ENCODE measurements around the gene HSD17B12.

The HSD17B12 gene

GRCh38 chr11:43812471-43812870 lies 131.9 kb downstream of the HSD17B12 start:
- no peak for DNase-seq

DNA sequence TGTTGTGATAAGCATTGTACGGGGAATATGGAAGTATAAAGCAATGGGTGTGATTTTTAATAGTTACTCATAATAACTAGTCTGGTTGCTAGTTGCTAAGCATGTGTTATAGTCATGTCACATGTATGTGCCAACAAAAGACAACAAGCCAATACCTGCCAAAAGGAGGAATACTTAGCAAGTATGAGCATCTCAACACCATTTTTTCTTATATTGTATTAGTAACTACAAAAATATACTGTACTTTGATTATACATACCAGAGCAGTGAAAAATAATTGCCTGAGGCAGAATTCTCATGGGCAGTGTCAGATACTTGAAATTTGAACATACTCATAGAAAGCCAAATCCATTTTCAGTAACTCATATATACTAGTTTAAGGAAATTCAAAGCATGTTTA lies 137.7 kb downstream of the HSD17B12 start:
- DNase-seq = no peak

GRCh38 chr11:43819926-43820325 lies 139.4 kb downstream of the HSD17B12 start:
- no peak for DNase-seq

GRCh38 chr11:43823316-43823715 lies 142.8 kb downstream of the HSD17B12 start:
- DNase-seq = no peak

DNA sequence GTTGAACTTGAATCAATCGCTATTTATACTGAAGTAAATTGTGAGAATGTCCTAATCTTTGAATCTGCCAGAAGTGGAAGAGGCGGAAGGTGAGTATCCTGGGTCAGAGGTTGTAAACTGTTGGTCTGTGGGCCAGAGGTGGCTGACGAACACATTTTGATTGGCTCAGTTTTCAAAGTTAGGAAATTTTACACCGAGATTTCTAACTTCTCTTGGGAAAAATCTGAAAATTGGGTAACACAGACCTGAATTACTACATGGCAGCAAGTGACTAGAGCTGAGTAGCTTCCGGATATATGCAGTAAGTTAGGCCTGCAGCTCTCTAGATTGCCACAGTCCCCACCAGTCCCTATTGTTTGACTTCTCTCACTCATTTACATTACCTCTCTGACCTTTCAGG lies 143.3 kb downstream of the HSD17B12 start:
- no peak for DNase-seq

GRCh38 chr11:43825217-43825816 lies 144.8 kb downstream of the HSD17B12 start:
- peak; percentile 5 for DNase-seq

- DNase-seq = peak; percentile 10
Observed at GRCh38 chr11:43830928-43831440, 150.4 kb downstream of the HSD17B12 start.

DNA sequence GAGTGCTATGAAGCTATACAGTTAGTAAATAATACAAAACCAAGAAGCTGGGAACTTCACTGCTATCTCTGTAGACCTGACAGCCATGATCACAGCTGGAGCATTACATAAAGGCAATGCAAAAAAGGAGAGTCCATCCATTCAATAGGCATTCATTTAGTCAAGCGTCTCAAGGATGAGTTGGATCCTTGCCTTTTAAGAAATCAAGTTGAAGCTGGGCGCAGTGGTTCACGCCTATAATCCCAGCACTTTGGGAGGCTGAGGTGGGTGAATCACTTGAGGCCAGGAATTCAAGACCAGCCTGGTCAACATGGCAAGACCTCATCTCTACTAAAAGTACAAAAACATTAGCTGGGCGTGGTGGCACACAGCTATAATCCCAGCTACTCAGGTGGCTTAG lies 152.0 kb downstream of the HSD17B12 start:
- no peak for DNase-seq

DNA sequence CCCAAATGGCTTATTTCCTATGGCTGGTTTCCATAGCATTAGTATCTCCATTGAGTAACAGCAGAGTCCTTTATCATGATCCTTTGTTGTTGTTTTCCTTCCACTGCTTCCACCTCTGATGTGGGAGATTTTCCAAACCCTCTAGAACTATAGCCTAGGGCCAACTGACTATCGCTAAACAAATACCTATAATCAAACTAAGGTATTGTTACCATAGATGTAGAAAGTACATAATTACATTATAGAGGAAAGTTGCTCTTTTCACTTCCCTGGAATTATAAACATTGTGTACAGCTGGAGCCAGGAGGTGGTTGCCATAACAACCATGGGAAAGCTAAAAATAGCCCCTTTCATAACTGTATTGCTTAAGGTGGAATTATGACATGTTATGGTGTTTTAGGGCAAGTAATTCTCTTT lies 153.1 kb downstream of the HSD17B12 start:
- DNase-seq = no peak

- DNase-seq = no peak
Observed at GRCh38 chr11:43834286-43834685, 153.7 kb downstream of the HSD17B12 start.

DNA sequence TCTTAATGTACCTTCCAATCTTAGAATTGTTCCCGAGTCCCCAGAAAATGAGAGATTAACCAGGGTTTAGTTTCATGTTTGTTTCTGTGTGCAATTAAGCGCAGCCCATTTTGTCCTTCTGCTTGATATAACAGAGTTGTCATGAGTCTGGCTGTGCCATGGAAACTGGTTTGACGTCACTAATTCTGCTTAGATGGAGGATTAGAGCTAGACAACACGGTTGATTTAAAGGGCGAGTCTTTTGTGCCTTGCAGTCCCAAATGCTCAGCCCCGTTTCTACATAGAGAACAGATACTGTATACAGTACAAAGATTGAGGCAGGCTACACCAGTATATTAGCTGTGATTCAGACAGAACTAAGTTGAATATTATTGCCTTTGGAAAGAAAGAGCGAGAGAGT lies 154.6 kb downstream of the HSD17B12 start:
- DNase-seq = no peak

DNA sequence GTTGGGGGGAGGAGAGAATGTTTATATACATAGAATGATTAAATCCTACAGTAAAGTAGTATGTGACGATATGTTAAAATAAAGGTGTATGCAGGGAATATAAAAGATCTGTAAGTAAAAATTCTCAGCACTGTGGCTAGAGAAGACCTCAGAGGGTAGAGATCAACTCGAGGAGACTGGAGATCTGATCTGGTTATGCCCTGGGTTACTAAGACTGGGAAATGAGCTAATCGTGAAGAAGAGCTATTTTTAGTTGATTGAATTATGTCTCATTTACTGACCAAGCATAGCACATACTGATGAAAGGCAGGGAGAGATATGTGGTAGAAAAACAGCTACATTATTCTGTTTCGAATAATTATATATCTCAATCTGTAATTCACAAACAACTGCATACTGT lies 157.3 kb downstream of the HSD17B12 start:
- no peak for DNase-seq

- DNase-seq = no peak
Observed at GRCh38 chr11:43842021-43842420, 161.5 kb downstream of the HSD17B12 start.

DNA sequence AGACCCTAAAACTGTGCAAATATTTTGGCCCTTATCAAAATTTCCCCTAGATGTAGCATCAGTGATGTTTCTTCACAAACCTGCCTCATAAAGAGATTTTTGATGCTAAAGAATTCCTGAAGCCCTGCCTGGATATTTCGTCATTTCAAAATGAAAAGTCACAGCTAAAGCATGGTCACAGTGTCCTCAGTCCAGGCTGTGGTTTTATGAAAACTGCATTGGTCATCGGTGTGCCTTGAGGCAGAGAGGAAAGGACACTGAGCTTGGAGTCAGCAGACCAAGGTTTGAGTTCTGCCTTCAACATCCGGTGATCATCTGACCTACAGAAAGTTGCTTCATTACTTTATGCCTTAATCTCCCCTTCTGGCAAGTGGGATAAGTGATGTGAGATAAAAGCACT lies 165.3 kb downstream of the HSD17B12 start:
- DNase-seq = no peak

DNA sequence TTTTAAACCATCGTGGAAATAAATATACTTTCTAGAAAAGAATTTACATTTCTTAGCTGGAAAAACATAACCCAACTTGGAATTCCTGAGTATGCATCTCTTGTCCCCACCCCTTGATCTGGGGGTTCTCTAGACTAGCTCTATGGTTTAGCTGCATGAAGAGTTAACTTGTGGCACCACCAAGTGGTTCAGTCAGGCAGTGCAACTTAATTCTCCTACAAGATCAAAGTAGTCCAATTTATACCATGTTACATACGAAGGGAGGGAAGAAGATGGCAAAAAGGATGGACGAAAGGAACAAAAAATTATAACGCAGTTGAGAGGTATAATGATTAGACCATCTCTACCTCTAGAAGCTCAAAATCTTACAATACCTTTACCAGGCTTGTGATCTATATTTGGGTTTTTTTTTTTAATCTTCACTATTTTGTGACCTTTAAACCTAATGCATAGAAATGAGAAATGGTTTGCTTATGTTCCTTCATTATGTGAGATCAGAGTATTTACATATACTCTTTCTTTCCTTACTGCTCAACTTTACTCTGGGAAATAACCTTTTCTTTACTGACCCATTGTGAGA lies 171.6 kb downstream of the HSD17B12 start:
- DNase-seq = peak; percentile 26

- DNase-seq = no peak
Observed at GRCh38 chr11:43853781-43854180, 173.2 kb downstream of the HSD17B12 start.

- no peak for DNase-seq
Observed at GRCh38 chr11:43856993-43857392, 176.5 kb downstream of the HSD17B12 start.

DNA sequence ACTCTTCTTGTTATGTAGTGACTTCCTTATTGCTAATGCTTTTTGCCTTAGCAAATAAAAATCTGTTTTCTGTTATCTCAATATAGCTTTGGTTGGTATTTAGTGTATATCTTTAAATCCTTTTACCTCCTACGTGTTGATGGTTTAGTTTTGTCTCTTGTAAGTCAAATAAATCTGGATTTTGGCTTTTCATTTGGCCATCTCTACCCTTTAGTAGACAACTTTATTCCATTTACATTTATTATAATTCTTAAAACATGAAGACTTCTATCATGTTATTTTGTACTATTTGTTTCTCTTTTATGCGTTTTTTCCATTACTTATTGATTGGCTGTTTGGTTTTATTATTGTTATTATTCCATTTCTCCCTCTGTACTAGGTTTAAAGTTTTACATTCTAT lies 180.6 kb downstream of the HSD17B12 start:
- no peak for DNase-seq

DNA sequence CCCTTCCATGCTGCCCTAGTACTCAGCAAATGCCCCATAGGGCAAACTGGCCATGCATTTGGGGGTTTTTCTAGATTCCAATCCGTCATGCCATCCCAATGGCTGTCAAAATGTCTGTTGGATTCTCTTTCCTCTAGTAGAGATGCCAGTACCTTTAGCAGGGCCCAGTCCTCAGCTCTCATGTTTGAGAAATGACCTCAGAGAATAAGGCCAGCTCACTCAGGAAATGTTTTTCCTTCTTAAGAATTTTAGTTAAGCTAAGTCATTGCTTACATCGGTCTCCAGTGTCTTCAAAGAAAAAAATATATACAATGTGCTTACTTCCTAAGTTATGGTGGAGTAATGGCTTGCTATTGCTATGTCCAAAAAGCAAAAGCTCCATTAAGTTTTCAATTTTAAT lies 186.0 kb downstream of the HSD17B12 start:
- DNase-seq = no peak

DNA sequence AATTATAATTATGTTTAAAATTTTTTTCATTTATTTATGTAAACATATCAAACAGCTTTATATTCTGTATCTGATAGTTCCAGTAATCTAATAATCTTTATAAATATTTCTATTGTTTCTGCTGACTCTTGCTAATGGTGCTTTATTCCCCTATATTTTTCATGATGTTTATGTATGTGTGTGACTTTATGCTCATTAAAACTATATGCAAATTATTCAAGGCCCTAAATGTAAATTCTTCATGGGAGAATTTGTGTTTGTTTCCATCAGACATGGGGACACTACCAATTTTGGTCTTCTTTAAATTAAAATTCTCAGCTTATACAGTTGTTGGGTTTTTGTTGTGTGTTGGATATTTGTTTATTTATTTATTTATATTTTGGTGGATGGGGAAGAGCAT lies 186.4 kb downstream of the HSD17B12 start:
- DNase-seq = no peak

DNA sequence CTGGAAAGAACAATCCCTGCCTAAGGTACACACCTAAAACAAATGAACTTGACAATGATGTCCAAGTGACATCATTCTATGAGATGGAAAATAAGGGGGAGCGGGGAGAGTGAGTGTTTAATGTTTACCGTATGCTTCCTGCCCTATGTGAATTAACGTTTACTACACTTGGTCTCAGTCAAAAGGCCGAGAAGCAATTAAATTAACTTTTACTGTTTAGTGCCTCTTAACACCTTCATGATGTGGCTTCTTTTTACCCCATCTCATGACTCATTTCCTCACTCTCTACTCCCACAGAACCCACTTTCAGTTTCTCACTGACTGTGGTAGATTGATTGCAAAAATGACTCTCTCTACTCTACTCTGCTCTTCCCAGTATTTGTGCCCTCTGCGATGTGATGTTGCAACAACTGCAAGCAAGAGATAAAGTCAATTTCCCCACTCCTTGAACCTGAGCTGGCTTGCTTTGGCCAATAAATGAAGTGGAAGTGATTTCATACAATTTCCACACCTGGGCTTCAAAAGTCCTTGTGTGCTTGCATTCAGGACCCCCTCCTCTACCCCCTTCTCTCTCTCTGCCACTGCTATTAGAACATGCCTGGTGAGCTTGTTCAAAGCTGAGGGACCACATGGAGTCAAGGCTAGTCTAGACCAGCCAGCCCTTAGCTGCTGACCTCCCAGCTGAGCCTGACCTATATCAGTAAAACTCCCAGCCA lies 188.5 kb downstream of the HSD17B12 start:
- DNase-seq = no peak

GRCh38 chr11:43871051-43871450 lies 190.5 kb downstream of the HSD17B12 start:
- DNase-seq = peak; percentile 50

DNA sequence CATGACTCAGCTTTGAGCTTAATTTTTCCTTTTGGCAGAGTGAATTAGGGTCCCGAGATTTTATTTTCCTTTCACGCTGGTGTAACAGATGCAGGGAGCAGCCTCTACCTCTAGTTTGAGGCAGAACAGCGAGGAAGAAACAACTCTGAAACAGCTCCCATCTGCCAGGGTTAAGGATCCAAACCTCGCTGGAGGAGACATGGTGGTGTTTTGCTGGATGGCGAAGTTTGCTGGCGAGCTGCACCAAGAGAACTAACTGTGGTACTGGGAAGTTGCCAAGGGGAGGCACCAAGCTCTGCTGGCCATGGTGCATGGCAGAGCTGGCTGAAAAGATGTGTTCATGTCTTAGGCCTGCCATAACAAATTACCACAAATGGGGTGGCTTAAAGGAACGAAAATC lies 192.5 kb downstream of the HSD17B12 start:
- DNase-seq = peak; percentile 67

GRCh38 chr11:43874078-43874477 lies 193.5 kb downstream of the HSD17B12 start:
- DNase-seq = no peak
